HG02884 (cell line): Measurements from ENCODE around the gene CDK11A.

Experiments used
- ATAC-seq: cut with Tn5 transposase; IDR thresholded peaks from one replicate; pipeline ENCODE4 v1.9.1; 2021; ENCODE audit warnings: mild to moderate bottlenecking, moderate library complexity; ENCODE audit not compliant: unreplicated experiment

The CDK11A gene

GRCh38 chr1:1724035-1724864 lies at the start of gene CDK11A:
TSS of gene CDK11A (minus strand) at chr1:1724357. CDS start at chr1:1722818, 1,539 bp downstream.
- peak; percentile 85 for ATAC-seq

GRCh38 chr1:1773874-1774273 lies 49.7 kb upstream of the CDK11A start:
- ATAC-seq: no peak

- no peak for ATAC-seq
These were observed 46.9 kb upstream of the CDK11A start for GRCh38 chr1:1771096-1771495.

- no peak for ATAC-seq
These were observed 45.9 kb upstream of the CDK11A start for GRCh38 chr1:1770102-1770501.

GRCh38 chr1:1768249-1768992 lies 44.3 kb upstream of the CDK11A start:
- ATAC-seq: no peak

GRCh38 chr1:1764876-1765470 lies 40.8 kb upstream of the CDK11A start:
- ATAC-seq: no peak

GRCh38 chr1:1763657-1764621 lies 39.8 kb upstream of the CDK11A start:
- ATAC-seq: no peak

GRCh38 chr1:1761504-1762376 lies 37.6 kb upstream of the CDK11A start:
- ATAC-seq: no peak

GRCh38 chr1:1760715-1761114 lies 36.6 kb upstream of the CDK11A start:
- no peak for ATAC-seq

GRCh38 chr1:1760345-1760650 lies 36.1 kb upstream of the CDK11A start:
- no peak for ATAC-seq

- ATAC-seq: no peak
These were observed 35.5 kb upstream of the CDK11A start for GRCh38 chr1:1759456-1760344.

GRCh38 chr1:1758692-1759455 lies 34.7 kb upstream of the CDK11A start:
- ATAC-seq: no peak

- ATAC-seq: no peak
These were observed 34.0 kb upstream of the CDK11A start for GRCh38 chr1:1758059-1758621.

GRCh38 chr1:1757422-1758058 lies 33.4 kb upstream of the CDK11A start:
- no peak for ATAC-seq

GRCh38 chr1:1756661-1757421 lies 32.7 kb upstream of the CDK11A start:
- ATAC-seq: no peak

GRCh38 chr1:1755852-1756251 lies 31.7 kb upstream of the CDK11A start:
- no peak for ATAC-seq

GRCh38 chr1:1755426-1755825 lies 31.3 kb upstream of the CDK11A start:
- ATAC-seq: no peak
